Colonic mucosa (tissue), 4 donors: ENCODE data around the gene MCCC1. TPM values are rescaled to one million over a fixed set of nuclear protein-coding genes. Genes with fewer than 3 reads are reported as not detected.

ENCODE experiments used
- DNase-seq: peaks from one replicate; pipeline ENCODE4 v3.0.0-alpha.2; 2020
- H3K27ac ChIP-seq: fragments of 200-600 bp; one replicate; pipeline ENCODE4 v1.8.0; 2021
- H3K27me3 ChIP-seq: fragments of 200-600 bp; one replicate; pipeline ENCODE4 v1.8.0; 2021
- H3K36me3 ChIP-seq: fragments of 200-600 bp; one replicate; pipeline ENCODE4 v1.8.0; 2021
- H3K4me1 ChIP-seq: fragments of 200-600 bp; one replicate; pipeline ENCODE4 v1.8.0; 2021; ENCODE audit warnings: mild to moderate bottlenecking
- H3K4me3 ChIP-seq: fragments of 200-600 bp; one replicate; pipeline ENCODE4 v1.8.0; 2021
- H3K9ac ChIP-seq, 2 donors: one replicate each; pipeline ENCODE4 v1.7.0; 2013; ENCODE audit warnings: control low read depth in 2 of 2, low read depth in 2 of 2, low read length in 2 of 2
- H3K9me3 ChIP-seq: fragments of 200-600 bp; one replicate; pipeline ENCODE4 v1.8.0; 2021
- intact Hi-C: fragments of 100-400 bp; cut with DNase I; formaldehyde crosslinking; loops from one replicate; pipeline ENCODE4 v1.14.1; 2022
- total RNA-seq, 2 donors: library from RNA; stranded (reverse); fragmentation: NEBNext Ultra II Directional in 1 of 2; extraction: Animal tissue kit (Norgen Biotek cat#: 25700) in 1 of 2; gene quantifications; one replicate each; pipeline ENCODE4 v1.2.1, GENCODE V29; 2021
- TF ChIP-seq, protein P1 (sequence below): fragments of 200-600 bp; IDR thresholded peaks from one replicate; pipeline ENCODE4 v1.8.0; 2022; ENCODE audit warnings: antibody characterized with exemption, mild to moderate bottlenecking
- donor health status: healthy.
- donor health status: DM: no; HTN: no; CAD: no.
- donor health status: DM: no; HTN: no; CAD: no.

The MCCC1 gene
- total RNA-seq, 2 donors from 2014 or later: 24.9 to 27.2 TPM

DNA sequence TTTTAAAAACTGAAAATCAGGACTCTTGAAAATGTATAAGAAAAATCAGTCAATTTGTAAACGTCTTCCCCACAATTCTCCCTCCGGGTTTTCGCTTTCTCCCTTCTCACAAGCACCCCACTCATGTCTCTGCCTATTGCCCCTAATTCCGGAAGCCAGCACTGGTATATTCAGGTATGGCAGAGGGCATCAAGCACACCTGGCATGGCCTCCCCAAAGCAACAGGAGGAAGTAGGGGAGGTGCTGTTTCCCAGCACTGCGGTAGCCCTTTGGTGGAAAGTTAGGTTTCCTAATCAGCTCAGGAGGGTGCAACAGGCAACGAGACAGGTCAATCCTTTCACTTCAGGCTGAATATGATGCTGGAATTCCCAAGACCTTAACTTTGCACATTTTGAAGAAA, 33.1 kb upstream of the MCCC1 start:
- peaks cover 7% of the 10 kb centered on the region for H3K9me3 ChIP-seq
- no peak overlapping the region for H3K4me3 ChIP-seq
- no peaks in the 10 kb centered on the region for H3K27me3 ChIP-seq
- DNase-seq: no peak
- H3K9ac ChIP-seq: no peak overlapping the region
- TF ChIP-seq, protein P1, sequence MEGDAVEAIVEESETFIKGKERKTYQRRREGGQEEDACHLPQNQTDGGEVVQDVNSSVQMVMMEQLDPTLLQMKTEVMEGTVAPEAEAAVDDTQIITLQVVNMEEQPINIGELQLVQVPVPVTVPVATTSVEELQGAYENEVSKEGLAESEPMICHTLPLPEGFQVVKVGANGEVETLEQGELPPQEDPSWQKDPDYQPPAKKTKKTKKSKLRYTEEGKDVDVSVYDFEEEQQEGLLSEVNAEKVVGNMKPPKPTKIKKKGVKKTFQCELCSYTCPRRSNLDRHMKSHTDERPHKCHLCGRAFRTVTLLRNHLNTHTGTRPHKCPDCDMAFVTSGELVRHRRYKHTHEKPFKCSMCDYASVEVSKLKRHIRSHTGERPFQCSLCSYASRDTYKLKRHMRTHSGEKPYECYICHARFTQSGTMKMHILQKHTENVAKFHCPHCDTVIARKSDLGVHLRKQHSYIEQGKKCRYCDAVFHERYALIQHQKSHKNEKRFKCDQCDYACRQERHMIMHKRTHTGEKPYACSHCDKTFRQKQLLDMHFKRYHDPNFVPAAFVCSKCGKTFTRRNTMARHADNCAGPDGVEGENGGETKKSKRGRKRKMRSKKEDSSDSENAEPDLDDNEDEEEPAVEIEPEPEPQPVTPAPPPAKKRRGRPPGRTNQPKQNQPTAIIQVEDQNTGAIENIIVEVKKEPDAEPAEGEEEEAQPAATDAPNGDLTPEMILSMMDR: no peak
- no peaks in the 10 kb centered on the region for H3K36me3 ChIP-seq
- no peak overlapping the region for H3K27ac ChIP-seq
- intact Hi-C loops: no loop called here
- no peaks in the 10 kb centered on the region for H3K4me1 ChIP-seq

DNA sequence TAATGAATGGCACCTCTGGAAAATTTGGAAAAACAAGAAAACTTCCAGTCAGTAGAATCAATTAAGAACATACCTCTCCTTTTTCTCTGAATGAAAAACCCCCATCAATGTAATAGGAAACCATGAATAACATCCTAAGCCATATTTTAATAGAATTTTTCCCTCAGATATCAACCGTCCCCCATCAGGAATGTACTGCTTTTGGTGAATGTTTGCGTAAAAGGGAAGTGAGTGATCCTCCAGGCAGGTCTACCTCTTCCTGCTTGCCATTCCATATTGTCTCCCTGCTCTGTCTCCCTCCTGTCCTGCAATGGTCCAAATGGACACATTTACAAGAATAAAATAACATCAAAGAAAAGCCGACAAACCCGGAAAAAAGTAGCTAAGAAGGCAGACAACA, 32.4 kb upstream of the MCCC1 start:
- H3K27ac ChIP-seq: no peak overlapping the region
- TF ChIP-seq, protein P1: no peak

DNA sequence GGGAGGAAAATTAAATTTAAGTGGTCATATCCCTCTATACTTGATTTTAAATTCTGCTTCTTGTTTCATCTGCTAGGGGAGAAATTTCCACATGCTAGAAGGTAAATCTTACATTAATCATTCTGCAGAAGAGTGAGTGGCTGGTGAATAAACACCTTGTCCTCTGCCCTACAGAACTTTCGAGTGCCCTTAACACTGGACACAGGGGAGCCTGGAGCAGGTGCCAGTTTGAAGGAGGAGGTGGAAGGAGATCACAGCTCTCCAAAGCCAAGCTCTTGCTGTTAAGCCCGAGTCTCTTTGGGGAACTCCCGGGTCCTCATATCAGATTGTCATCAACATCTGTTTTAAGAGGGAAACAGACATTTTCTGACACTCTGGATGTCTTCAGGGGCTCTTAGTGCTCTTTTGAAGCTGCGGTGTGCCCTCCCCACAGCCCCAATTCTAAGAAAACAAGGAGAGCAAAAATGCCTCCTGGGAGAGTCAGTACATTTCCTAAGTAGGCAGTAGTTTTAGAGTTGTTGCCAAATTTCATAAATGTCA, 32.0 kb upstream of the MCCC1 start:
- intact Hi-C loops: no loop called here
- no peak for DNase-seq
- Histone ChIP-seq H3K9me3 (peaks cover 7% of the 10 kb centered on the region), H3K27ac (no peak overlapping the region), H3K4me3 (no peak overlapping the region), H3K9ac (no peak overlapping the region), H3K27me3 (no peaks in the 10 kb centered on the region), H3K4me1 (no peaks in the 10 kb centered on the region), H3K36me3 (no peaks in the 10 kb centered on the region)
- TF ChIP-seq, protein P1: no peak

More for the DNA sequence above, 32.4 kb upstream of the MCCC1 start:
- no peak for DNase-seq
- Histone ChIP-seq H3K9me3 (peaks cover 7% of the 10 kb centered on the region), H3K4me3 (no peak overlapping the region), H3K9ac (no peak overlapping the region), H3K36me3 (no peaks in the 10 kb centered on the region), H3K4me1 (no peaks in the 10 kb centered on the region), H3K27me3 (no peaks in the 10 kb centered on the region)
- intact Hi-C loops: no loop called here

DNA sequence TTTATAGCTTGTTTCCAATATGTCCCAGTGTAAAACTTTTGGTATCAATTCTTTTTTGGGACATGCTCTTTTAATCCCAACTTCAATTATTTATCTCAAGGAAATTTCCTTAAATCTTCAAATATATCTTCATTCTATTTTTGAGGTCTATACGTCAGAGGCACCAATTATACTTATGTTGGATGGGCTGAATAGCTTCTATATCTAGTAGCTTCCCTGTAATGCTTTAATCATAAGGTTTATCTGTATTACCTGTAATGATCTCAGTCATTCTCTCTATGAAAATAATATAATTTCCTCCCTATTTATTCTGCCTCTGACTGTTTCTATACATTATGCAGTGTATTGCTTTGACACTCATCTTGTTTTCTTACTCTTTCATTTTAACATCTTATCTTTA, 29.9 kb upstream of the MCCC1 start:
- Histone ChIP-seq H3K9me3 (peaks cover 7% of the 10 kb centered on the region), H3K27me3 (no peaks in the 10 kb centered on the region), H3K36me3 (no peaks in the 10 kb centered on the region), H3K27ac (no peak overlapping the region), H3K9ac (no peak overlapping the region), H3K4me1 (no peaks in the 10 kb centered on the region), H3K4me3 (no peak overlapping the region)
- TF ChIP-seq, protein P1: no peak
- intact Hi-C loops: no loop called here
- no peak for DNase-seq

DNA sequence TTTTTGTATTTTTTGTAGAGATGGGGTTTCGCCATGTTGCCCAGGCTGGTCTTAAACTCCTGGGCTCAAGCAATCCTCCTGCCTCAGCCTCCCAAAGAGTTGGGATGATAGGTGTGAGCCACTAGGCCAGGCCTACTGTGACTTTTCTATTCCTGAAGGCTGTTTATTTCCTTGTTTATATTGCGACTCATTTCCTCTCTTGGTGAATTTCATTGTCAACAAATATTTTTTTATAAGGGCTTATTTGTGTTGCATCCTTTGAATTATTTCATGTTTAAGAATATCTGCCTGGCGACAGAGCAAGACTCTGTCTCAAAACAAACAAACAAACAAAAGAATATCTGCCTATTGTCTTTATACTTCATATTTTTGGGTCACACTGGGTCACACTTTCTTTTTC, 29.4 kb upstream of the MCCC1 start:
- H3K9me3 ChIP-seq: peaks cover 7% of the 10 kb centered on the region
- no peak for DNase-seq
- TF ChIP-seq, protein P1: no peak
- H3K4me3 ChIP-seq: no peak overlapping the region
- intact Hi-C loops: no loop called here
- H3K27me3 ChIP-seq: no peaks in the 10 kb centered on the region
- H3K4me1 ChIP-seq: no peaks in the 10 kb centered on the region
- no peaks in the 10 kb centered on the region for H3K36me3 ChIP-seq
- no peak overlapping the region for H3K9ac ChIP-seq
- no peak overlapping the region for H3K27ac ChIP-seq
